ENCODE measurements around the gene TMPRSS4. TPM values are rescaled to one million over a fixed set of nuclear protein-coding genes. Genes with fewer than 3 reads are reported as not detected.

The TMPRSS4 gene
- total and polyA plus RNA-seq, 9 of the 15 experiments (the other 6 are each of a cell fraction or from before 2014, with no cell fraction given) = 4.0 to 10.0 (median 5.6) TPM

GRCh38 chr11:118138839-118139420 is 62.1 kb downstream of the TMPRSS4 start (continued):
- TF ChIP-seq CTCFL (IDR thresholded peaks at IDR 0.05; ENCODE audit: borderline replicate concordance, insufficient read depth, low read depth, low read length, poor library complexity, severe bottlenecking) (no peak), PHF8 (IDR thresholded peaks at IDR 0.05; ENCODE audit: borderline replicate concordance, low read length) (no peak)

GRCh38 chr11:118139578-118139977 is 62.7 kb downstream of the TMPRSS4 start:
- TF ChIP-seq ZFP36 (IDR thresholded peaks at IDR 0.05; ENCODE audit: low read depth, low read length, partially characterized antibody) (peak; percentile 25), RBM25 (IDR thresholded peaks at IDR 0.05; ENCODE audit: low read depth, low read length, severe bottlenecking) (peak; percentile 30), FOXJ3 (CRISPR knock-in tag; IDR thresholded peaks at IDR 0.05) (no peak), ZNF57 (CRISPR knock-in tag; IDR thresholded peaks at IDR 0.05) (no peak), DEAF1 (CRISPR knock-in tag; IDR thresholded peaks at IDR 0.05) (no peak), ZNF146 (CRISPR knock-in tag; IDR thresholded peaks at IDR 0.05; ENCODE audit: unreplicated experiment) (no peak), PHB2 (IDR thresholded peaks at IDR 0.05; ENCODE audit: low read depth) (no peak), MTA3 (IDR thresholded peaks at IDR 0.05; ENCODE audit: borderline replicate concordance) (no peak), NCOA2 (IDR thresholded peaks at IDR 0.05; ENCODE audit: partially characterized antibody in 2 of 2) (no peak), TOE1 (IDR thresholded peaks at IDR 0.05; ENCODE audit: borderline replicate concordance) (no peak), TOE1 (CRISPR knock-in tag; IDR thresholded peaks at IDR 0.05; ENCODE audit: borderline replicate concordance, low read depth) (no peak), CTCFL (IDR thresholded peaks at IDR 0.05; ENCODE audit: borderline replicate concordance, insufficient read depth, low read depth, low read length, poor library complexity, severe bottlenecking) (no peak), HMG20B (CRISPR knock-in tag; IDR thresholded peaks at IDR 0.05) (no peak)
- Histone ChIP-seq H3K4me1 (replicated peaks in 1 of 2; ENCODE audit: control insufficient read depth in 2 of 2, insufficient read depth in 2 of 2, low read length in 2 of 2) (no peaks in the 10 kb centered on the region), H3K27ac (ENCODE audit: extremely low read depth, low read depth, low read length) (no peak overlapping the region), H4K20me1 (replicated peaks; ENCODE audit: control insufficient read depth, insufficient read depth, low read length) (no peaks in the 10 kb centered on the region; the same call in 1 of the 2 replicates), H2AFZ (ENCODE audit: low read depth, low read length) (no peak overlapping the region), H3K36me3 (ENCODE audit: control insufficient read depth, insufficient read depth, low read length) (no peaks in the 10 kb centered on the region), H3K9ac (ENCODE audit: insufficient read depth in 1 of 2, low read depth in 2 of 2, low read length in 2 of 2) (no peak overlapping the region), H3K4me2 (ENCODE audit: insufficient read depth, low read length) (no peak overlapping the region), H3K9me3 (replicated peaks; ENCODE audit: control insufficient read depth, insufficient read depth, low read depth, low read length) (no peaks in the 10 kb centered on the region), H3K27me3 (ENCODE audit: control insufficient read depth in 2 of 2, insufficient read depth in 2 of 2, low read length in 2 of 2) (peaks cover 18 to 61% of the 10 kb centered on the region in 2 experiments), H3K4me3 (no peak overlapping the region), H3K79me2 (ENCODE audit: control insufficient read depth, insufficient read depth, low read length) (no peaks in the 10 kb centered on the region), H3K9me1 (ENCODE audit: control insufficient read depth, insufficient read depth, low read length) (no peaks in the 10 kb centered on the region)
- ChIA-PET POLR2A (no interaction called here), CTCF (ENCODE audit: low intra/inter-chr PET ratio) (no interaction called here)
- WGBS (ENCODE audit: insufficient coverage, low coverage, missing lambda C conversion rate) = no CpG with 5 or more reads among the region's 1 CpG
- intact Hi-C loops (cut with micrococcal nuclease) (loop anchor here (1.0 kb wide), 1 partner anchor 70 kb away; no protein-coding TSS in a partner anchor), in situ Hi-C loops (cut with MboI) (no loop called here)
- no peak for ATAC-seq
- no peak for DNase-seq (ENCODE audit: extremely low read depth in 1 of 4, low spot score in 3 of 4)
- FAIRE-seq = no peak
- no TSS peak for BruUV-seq (replicated peaks)
